ENCODE measurements around the gene TGIF1.
"Not testable (repeated sequence)": the region's sequence is repeated elsewhere in the genome, so short reads cannot be mapped to it uniquely, and the experiment has no call there.

TGIF1 gene

DNA sequence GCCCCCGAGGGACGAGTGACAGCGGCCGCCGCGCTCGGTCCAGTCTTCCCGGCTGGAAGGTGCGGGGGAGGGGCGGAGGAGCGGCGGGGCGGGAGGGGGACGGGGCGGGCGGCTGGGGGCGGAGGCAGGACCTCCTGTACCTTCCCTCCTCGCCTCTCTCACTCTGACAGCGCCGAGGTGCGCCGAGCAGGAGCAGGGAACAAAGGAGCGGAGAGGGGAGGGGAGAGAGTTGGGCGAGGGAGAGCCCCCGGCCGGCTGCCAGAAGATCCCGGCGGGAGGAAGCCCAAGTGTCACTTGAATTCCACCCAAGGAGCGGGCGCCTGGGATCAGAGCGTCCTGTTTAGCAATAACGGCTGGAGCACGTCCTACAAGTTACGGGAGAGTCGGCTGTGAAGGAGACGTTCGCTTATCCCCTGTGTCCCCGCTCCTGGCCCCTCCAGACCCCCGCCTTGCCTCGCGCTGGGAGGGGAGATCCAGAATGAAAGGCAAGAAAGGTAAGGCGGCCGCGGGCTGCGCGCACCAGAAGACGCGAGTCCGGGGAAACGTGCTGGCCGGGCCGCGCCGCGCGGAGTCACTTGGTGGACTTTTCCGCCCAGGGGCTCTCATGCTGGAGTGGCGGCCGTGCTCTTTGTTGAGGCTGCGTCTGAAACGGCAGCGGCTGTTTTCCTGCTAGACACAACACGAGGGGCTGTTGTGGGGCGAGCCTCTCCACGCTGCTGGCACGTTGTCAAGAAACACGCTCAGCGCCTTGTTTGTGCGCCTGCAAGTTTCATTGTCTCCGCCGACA is at the start of gene TGIF1:
TSS of gene TGIF1 (plus strand) at position 161 of the 787 bp plus-strand sequence. CDS start at position 479, 318 bp downstream.
- DNase-seq (ENCODE audit: low read depth in 3 of 3, low spot score in 1 of 3): peak; percentile 49 to 70 (median 68)

DNA sequence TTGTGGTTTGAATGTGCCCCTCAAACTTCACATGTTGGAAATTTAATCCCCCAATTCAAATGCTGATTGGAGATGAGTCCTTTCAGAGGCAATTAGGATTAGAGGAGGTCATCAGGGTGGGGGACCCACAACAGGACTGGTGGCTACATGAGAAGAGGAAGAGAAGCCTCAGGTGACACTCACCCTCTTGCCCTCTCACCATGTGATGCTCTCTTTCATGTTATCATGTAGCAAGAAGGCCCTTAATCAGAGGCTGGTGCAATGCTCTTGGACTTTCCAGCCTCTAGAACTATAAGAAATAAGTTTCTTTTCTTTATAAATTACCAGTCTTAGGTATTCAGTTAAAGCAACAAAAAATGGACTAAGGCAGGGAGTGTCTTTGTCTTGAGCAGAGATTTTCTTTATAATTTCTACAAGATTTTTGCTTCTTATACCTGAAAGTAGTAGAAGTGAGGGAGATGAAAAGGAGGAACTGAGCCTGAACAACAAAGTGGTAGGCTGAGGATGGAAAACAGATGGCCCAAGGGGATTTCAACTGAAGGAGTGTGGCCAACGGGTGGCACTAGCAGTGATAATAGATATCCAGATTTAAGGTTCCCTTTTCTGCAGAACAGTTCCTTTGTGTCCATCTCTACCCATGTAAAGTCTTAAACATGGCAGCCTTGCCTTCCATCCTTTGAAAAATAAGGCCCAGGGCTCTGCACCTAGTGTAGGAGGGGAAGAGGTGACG is 49.2 kb upstream of the TGIF1 start:
- DNase-seq (ENCODE audit: low read depth in 3 of 3, low spot score in 1 of 3): no peak

DNA sequence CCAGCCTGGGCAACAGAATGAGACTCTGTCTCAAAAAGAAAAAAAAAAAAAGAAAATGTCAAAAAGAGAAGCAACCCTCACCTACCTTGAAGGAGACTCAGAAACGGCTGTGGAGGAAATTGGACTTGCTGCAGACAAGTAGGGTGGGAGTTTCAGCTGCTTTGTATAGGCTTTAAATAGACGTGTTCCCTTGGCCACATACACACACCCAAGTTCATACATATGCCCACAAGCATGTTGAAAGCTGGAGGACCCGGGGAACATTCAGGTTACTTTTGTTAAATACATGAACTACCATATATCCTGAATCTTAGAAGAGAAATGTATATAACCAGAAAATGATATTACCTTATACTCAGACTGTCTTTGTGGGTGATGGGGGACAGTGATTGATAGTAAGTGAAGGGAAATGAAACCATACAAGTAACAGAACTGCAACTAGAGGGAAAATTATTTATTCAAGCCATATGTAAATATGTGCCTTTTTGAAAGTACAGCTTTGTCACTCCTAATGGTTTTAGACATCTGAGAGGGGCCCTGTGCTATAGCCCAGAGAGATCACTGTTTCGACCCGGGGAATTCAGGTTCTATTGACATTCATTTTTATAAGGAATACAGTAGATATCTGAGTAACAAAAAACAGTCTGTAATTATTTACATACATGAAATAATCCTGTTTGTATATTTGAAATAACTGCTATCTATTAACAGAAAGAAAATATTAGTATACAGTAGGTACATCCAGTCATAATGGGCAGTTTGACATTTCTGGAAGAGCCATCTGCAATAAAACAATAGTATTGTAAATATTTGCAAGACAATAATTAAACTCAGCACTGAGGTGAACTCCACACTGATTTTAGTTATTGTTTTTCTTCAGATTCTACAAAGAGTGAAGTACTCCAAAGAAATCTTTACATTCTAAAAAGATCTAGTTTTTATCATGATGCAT is 48.0 kb upstream of the TGIF1 start:
- no peak for DNase-seq (ENCODE audit: low read depth in 3 of 3, low spot score in 1 of 3)

DNA sequence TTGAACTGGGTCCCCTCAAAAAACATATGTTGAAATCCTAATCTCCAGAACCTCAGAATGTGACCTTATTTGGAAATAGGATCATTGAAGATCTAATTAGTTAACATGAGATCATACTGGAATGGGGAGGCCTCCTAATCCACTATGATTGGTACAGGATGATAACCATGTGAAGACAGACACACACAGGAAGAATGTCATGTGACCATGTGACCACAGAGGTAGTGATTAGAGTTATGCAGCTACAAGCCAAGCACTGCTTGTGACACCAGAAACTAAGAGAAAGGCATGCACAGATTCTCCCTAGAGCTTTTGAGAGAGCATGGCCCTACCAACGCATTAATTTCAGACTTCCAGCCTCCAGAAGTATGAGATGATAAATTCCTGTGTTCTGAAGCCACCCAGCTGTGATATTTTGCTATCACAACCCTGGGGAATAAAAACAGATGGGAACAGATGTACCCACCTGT is 47.0 kb upstream of the TGIF1 start:
- DNase-seq (ENCODE audit: low read depth in 3 of 3, low spot score in 1 of 3): no peak

DNA sequence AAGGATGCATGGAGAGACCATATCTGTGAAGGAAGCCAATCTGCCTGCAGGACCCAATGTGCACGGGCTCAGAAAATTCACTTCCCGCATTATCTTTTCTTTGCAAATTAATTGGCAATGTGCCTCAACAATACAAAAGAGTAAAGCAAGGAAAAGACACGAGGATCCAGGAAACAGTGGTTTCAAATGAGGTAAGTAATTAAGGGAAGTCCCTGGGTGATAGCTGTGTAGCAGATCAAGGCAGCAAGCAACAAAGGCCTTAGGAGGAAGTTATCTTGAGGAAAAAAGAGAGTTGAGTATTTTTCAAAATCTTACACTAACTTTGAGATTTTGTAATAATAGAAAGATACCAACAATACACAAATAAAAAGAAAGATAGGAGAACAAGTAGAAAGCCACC is 44.3 kb upstream of the TGIF1 start:
- no peak for DNase-seq (ENCODE audit: low read depth in 3 of 3, low spot score in 1 of 3)

DNA sequence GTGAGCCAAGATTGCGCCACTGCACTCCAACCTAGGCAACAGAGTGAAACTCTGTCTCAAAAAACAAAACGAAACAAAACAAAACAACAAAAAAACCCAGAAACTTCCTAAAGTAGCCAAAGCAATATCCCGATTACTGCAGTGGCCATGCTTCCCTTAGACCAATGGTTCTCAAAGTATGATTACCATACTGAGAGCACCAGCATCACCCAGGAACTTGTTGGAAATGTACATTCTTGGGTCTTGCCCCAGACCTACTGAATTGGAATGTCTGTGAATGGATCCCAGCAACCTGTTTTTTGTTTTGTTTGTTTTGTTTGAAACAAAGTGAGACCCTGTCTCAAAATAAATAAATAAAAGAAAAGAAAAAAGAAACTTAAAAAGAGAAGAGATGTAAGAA is 41.9 kb upstream of the TGIF1 start:
- DNase-seq (ENCODE audit: low read depth in 3 of 3, low spot score in 1 of 3): no peak

DNA sequence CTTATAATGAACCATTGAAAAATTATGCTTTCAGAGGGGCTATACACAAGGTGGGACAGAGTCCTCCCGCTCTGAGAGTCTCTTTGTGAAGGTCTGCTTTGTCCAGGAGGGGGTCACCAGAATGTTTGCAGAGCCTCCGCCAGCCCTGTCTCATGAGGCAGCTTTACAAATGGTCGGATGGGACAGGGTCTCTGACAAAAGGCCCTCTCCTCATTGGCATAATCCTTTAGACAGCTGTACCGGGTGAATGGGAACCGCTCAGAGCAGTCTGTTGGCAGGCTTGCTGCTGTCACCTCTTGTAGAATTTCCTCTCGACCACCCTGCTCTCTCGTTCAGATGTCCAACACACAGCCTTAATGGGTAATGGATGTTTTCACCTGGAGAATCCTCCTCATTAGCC is 40.2 kb upstream of the TGIF1 start:
- DNase-seq (ENCODE audit: low read depth in 3 of 3, low spot score in 1 of 3): no peak

DNA sequence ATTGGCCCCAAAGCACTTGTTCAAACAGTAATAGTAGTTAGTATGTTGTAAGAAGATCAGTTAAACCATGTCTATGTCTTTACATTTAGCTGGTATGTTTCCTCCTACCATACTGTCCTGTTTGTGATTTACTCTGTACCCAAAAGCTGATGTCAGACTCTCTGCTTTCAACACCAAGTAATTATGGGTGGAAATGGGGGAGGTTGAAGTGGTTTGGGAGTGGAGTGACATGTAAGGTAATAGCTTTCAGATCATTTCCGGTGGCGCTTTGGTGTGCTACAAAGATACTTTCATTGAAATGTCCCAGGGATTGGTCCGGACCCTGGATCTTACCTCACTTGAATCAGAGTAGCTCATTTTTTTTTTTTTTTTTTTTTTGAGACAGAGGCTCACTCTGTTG is 39.7 kb upstream of the TGIF1 start:
- no peak for DNase-seq (ENCODE audit: low read depth in 3 of 3, low spot score in 1 of 3)

DNA sequence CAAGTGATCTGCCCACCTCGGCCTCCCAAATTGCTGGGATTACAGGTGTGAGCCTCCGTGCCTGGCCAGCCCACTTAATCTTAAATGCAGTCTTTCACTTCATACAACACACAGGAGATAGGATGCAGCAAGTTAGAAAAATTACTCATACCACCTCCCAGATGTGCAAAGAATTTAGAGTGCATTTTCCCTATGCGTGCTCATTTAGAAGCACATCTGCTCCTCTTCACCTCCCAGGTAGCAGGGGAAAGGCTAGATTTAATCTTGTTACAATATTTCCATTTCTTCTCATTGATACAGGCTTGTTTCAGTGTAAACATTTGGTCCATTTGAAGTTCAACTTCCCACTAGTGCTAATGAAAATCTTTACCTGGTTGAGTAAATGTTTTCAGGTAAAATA is 39.1 kb upstream of the TGIF1 start:
- not testable (repeated sequence) for DNase-seq (ENCODE audit: low read depth in 3 of 3, low spot score in 1 of 3)

DNA sequence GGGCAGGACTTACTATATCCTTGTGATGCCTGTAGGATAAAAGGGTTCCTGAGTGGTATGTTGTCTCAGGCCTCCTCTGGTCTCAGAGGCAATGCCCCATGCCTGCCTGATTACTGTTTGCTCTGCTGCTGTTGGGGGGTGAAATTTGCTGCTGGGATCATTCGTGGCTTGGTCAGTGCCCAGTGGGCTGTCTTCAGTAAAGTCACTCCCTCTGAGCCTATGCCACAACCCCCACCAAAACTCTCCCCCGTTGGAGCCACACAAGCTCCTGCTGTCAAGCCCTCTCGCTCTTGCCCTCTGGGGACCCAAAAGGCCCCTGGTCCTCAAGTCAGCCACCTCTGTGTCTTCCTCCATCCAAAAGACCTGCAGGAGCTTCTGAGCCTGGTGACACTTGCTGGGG is 38.6 kb upstream of the TGIF1 start:
- DNase-seq (ENCODE audit: low read depth in 3 of 3, low spot score in 1 of 3): no peak

DNA sequence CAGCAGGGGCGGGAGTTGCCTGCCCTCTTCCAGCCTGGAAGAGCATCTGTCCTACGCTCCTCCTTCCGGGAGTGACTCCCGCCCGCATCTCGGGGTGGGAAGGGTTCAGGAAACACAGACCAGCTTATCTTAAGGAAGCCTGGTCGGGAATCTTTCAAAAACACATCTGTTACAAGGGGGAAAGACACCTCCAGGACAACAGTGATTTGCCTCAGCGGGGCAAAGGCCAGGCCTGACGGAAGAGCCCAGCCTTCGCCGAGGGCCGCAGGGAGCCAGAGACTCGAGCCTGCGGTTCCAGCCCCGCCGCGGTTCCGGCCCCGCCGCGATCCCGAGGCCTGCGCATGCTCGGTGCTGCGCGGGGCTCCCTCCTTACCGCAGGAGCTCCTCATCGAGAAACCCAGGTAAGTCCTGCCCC is 38.1 kb upstream of the TGIF1 start:
- DNase-seq (ENCODE audit: low read depth in 3 of 3, low spot score in 1 of 3): peak in 1 of 3 donors; percentile 26

DNA sequence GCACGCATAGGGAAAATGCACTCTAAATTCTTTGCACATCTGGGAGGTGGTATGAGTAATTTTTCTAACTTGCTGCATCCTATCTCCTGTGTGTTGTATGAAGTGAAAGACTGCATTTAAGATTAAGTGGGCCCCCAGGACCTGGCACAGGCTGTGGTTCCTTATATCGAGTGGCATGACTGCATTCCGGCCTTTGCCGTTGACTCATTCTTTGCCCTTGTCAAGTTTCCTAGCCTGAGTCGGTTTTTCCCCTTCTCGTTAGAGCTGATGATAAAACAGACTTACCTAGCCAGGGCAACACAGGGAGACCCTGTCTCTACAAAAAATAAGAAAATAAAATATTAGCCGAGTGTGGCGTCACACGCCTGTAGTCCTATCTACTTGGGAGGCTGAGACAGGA is 37.4 kb upstream of the TGIF1 start:
- DNase-seq (ENCODE audit: low read depth in 3 of 3, low spot score in 1 of 3): not testable (repeated sequence)

DNA sequence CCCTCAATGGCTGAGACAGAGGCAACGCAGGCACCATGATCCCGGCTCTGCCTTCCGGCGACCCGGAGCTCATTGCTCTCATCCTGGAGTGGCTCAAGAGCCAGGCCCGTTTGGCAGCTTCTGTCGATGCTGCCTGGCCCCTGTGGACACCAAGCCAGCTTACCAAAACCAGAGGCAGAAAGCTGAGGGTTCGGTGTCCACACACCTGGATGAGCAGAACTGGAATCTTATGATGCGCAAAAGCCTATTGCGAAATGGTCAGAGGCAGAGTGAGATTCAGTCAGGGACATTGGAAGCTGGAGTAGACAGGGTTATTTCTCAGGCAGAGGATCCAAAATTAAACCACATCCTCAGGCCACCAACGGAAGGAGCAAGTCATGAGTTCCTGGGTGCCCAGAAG is 34.9 kb upstream of the TGIF1 start:
- no peak for DNase-seq (ENCODE audit: low read depth in 3 of 3, low spot score in 1 of 3)

DNA sequence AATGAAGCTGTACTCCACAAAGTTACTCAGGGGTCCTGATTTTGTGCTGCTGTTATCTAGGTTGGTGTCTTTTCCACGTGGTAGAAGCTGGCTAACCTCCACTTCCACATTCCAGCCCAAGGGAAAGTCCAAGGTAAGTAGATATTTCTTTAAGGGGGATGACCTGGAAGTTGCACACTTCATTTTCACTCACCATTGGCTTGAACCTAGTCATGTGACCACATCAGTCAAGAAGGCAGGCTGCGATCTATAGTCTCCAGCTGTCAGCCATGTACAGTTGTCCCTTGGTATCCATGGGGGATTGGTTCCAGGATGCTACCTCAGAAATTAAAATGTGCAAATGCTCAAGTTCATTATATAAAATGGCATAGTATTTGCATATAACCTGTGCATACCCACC is 31.9 kb upstream of the TGIF1 start:
- no peak for DNase-seq (ENCODE audit: low read depth in 3 of 3, low spot score in 1 of 3)

DNA sequence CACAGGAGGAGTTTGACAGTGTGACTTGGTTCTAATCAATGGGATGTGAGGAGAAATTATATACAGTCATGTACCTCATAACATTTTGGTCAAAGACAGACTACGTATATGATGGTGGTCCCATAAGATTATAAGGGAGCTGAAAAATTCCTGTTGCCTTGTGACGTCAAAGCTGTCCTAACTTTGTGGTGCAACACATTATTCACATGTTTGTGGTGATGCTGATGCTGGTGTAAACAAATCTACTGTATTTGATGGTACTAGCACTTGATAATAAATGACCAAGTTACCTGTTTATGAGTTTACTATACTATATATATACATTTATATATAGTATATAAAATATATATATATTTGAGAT is 29.1 kb upstream of the TGIF1 start:
- no peak for DNase-seq (ENCODE audit: low read depth in 3 of 3, low spot score in 1 of 3)

DNA sequence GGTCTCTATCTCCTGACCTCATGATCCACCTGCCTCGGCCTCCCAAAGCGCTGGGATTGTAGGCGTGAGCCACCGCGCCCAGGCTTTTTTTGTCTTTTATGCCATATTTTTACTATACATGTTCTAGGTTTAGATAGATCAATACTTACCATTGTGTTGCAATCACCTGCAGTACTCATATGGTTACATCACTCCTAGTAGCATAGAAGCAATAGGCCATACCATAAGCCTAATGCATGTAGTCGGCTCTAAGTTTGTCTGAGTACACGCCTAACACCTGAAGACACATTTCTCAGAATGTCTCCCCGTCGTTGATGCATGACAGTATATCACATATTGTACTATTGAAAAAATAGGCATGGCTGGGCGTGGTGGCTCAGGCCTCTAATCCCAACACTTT is 27.1 kb upstream of the TGIF1 start:
- no peak for DNase-seq (ENCODE audit: low read depth in 3 of 3, low spot score in 1 of 3)

DNA sequence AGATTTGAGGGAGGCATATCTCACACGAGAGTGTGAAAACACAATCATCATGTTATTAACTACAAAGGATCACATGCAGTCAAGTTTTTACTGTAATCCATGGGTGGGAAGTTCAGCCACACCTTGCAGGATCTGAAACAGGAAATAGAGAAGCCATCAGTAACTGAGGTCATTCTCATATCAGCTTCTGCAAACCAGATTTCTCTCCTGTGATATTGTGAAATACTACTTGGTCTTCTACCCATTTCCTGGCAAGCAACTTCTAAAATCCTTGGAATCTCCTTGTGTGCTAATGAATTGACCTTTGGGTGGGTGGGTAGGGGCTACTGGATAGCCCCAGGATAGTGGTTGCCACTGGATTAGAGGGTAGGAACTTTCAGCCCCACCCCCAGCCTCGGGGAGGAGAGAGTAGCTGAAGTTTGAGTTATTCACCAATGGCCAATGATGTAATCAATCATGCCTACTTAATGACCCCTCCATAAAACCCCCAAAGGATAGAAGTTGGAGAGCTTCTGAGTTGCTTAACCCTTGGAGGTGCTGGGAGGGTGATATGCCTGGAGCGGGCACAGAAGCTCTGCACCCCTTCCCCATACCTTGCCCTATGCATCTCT is 25.6 kb upstream of the TGIF1 start:
- DNase-seq (ENCODE audit: low read depth in 3 of 3, low spot score in 1 of 3): no peak

DNA sequence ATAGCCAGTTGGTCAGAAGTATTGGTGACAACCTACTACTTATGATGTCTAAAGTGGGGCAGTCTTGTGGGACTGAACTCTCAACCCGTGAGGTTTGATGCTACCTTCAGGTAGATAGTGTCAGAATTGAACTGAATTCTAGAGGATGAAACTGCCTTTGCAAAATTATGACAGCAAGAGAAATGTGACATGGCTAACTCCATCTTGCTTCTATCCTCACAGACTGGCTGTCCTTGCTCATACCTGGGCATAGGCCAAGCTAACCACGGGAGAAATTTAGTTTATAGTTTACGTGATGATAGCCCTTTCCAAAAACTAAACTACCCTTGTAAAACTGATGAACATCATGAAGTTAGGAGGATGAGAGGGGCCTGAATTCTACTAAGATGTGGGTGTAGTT is 24.9 kb upstream of the TGIF1 start:
- no peak for DNase-seq (ENCODE audit: low read depth in 3 of 3, low spot score in 1 of 3)

DNA sequence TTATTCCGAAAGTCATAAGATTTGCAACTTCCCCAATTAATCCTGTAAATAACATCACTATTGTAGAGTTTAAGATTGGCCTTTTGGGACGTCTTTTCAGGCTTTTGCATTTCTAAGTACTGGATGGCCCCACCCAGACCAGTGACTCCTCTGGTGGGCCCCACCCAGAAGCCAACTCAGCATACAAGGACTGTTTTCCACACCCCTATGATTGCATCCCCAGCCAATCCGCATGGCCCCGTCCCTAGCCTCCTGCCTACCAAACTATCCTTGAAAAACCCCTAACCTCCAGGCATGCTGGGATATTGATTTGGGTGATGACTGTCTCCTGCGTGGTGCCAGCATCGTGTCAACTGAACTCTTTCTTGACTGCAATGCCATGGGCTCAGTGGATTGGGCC is 24.5 kb upstream of the TGIF1 start:
- DNase-seq (ENCODE audit: low read depth in 3 of 3, low spot score in 1 of 3): no peak

DNA sequence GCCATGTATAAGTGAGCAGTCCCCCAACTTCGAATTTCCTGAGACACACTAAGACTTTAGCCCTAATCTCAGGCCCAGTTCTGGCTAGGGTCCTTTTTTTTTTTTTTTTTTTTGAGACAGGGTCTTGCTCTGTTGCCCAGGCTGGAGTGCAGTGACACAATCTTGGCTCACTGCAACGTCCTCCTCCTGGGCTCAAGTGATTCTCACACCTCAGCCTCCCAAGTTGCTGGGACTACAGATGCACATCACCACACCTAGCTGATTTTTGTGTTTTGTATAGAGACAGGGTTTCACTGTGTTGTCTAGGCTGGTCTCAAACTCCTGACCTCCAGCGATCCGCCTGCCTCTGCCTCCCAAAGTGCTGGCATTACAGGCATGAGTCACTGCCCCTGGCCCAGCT is 23.9 kb upstream of the TGIF1 start:
- no peak for DNase-seq (ENCODE audit: low read depth in 3 of 3, low spot score in 1 of 3)

DNA sequence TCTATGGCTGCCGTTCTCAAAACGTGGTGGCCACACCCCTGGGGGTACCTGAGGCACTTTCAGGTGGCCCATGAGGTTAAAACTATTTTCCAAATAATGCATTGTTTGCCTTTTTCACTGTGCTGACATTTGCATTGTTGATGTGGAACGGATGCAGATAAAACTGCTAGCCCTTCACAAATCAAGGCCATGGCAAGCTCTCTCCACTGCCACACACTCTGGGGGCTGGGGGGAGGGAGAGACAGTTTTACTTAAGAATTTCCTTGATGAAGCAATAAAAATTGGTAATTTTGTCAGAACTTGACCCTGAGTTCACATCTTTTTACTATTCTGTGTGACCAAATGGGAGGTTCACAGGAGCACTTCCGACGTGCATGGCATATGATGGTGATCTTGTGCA is 22.0 kb upstream of the TGIF1 start:
- DNase-seq (ENCODE audit: low read depth in 3 of 3, low spot score in 1 of 3): no peak

Measured in stimulated activated CD4-positive, alpha-beta T cell treated with anti-CD3 and anti-CD28 coated beads, TNF-alpha, amount 100 ng/mL, for 1 hour (primary cell).